GM03348 (cell line): ENCODE measurements around the gene SLC37A3.
"Not testable (repeated sequence)": the region's sequence is repeated elsewhere in the genome, so short reads cannot be mapped to it uniquely, and the experiment has no call there.

Experiments used
- DNase-seq: peaks from one replicate; pipeline ENCODE4 v3.0.0; 2012; ENCODE audit warnings: low spot score

Gene SLC37A3, protein sequence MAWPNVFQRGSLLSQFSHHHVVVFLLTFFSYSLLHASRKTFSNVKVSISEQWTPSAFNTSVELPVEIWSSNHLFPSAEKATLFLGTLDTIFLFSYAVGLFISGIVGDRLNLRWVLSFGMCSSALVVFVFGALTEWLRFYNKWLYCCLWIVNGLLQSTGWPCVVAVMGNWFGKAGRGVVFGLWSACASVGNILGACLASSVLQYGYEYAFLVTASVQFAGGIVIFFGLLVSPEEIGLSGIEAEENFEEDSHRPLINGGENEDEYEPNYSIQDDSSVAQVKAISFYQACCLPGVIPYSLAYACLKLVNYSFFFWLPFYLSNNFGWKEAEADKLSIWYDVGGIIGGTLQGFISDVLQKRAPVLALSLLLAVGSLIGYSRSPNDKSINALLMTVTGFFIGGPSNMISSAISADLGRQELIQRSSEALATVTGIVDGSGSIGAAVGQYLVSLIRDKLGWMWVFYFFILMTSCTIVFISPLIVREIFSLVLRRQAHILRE

DNA sequence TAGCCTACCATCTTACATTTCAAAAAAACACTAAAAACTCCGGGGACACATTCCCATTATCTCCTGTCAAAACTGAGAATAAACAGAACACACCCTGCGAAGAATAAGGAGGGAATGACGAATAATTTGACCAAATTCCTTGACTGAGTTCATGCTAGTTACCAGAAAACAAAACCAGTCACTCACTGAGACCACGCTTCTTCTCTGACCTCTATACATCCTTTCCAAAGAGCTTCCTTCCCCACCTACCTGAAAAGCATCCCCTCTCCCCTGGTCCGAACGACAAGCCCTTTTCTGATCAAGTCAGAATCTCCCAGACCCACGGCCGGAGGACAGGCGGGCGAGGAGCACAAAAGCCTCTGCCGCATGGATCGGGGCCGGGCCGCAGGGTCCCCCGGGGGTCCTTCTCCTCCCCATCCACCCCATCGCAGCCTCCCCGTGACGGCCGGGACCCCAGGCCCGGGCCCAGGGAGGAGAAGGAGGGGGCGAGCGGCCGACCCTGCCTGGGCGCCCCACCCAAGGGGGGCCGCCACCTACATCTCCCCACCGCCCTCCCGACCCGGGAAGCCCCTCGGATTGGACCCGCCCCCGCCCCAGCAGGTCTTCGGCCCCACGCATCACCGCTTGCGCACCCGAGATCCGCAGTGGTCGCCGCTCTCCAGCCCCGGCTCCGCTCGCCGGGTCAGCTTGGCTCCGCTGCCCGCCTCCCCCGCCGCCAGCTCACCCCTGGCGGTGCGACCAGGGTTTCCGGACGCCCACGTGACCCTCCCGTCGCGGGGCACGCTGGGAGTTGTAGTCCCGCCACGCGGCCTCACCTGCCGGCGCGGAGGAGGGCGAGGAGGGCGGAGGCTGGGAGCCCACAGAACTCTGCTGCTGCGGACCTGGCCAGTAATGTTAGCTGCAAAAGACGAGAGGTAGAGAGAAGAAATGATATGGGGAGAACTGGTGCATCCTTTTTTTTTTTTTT is at the start of gene SLC37A3:
Gene SLC37A3 (minus strand): TSS at position 747 of the 967 bp plus-strand sequence. CDS start 16,004 bp downstream, outside the sequence.
- peak; percentile 96 for DNase-seq

DNA sequence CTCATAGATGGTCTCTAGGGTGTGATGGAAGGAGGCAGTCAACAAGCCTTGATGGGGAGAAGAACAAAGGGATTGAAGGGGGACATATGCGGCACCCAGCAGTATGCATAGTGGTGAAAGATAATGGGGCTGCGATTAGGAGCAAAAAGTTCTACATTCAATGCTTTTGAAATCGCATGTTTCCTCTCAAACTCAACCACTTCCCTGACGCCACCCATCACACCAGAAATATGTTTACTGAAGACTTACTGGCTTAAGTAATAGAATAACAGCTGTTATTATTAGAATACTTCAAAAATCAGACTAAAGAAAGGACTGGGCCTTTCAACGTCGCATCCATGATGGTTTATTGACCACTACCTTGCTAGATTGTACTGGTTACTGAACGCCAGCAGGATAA is 49.5 kb upstream of the SLC37A3 start:
- no peak for DNase-seq

DNA sequence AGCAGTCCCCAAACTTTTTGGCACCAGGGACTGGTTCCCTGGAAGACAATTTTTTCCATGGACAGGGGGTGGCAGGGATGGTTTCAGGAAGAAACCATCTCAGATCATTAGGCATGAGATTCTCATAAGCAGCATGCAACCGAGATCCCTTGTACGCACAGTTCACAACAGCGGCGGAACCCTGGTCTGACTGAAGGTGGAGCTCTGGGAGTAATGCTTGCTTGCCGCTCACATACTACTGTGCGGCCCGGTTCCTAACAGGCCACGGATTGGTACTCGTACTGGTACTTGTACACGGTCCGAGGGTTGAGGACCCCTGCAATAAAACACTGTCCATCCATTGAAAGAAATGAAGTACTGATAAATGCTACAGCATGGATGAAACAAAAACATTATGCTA is 48.1 kb upstream of the SLC37A3 start:
- DNase-seq: no peak

DNA sequence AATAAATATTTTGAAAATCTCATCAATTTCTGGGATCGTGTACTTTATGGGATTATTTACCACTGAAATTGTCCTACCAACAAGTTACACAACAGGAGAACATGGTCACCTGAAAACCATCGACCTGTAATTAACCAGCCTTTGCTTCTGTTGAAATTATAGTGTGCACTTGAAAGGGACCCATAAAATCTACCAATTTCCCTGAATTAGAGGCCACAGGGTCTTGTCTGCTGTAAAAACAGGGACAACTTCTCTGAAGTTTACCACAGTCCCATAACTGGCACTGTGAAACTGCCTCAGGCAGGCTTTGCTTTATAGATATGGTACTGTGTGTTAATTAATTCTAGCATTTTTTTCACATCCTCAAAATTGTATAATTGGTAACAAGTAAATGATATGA is 43.2 kb upstream of the SLC37A3 start:
- DNase-seq: no peak

DNA sequence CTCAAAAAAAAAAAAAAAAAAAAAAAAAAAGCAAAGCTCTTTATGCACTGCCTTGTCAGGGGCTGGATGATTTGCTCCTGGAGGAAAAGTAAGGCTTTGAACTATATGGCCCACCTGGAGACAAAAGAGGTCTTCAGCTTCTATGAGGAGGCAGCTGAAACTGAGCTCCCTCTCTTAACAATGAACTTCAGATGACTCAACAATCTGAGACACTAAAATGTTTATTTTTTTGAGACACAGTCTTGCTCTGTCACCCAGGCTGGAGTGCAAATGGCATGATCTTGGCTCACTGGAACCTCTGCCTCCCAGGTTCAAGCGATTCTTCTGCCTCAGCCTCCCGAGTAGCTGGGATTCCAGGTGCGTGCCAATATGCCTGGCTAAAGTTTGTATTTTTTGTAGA is 42.3 kb upstream of the SLC37A3 start:
- no peak for DNase-seq

DNA sequence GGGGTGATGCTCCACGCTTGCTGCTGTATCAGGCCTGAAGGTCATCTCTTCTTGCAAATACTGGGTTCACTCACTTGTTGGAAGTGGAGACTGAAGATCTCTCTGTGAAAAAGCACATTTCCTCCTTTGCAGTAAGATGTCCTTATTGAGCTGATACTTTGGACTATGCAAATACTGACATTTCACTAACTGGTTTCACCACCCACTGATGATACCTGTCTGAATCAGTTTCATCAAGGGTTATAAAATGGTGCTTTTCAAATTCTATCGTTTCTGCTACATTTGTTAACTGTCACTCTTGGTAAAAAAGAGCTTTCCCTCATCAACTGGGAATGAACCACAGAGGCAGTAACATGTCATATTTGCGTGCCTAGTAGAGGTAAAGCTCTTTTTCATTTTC is 41.0 kb upstream of the SLC37A3 start:
- no peak for DNase-seq

DNA sequence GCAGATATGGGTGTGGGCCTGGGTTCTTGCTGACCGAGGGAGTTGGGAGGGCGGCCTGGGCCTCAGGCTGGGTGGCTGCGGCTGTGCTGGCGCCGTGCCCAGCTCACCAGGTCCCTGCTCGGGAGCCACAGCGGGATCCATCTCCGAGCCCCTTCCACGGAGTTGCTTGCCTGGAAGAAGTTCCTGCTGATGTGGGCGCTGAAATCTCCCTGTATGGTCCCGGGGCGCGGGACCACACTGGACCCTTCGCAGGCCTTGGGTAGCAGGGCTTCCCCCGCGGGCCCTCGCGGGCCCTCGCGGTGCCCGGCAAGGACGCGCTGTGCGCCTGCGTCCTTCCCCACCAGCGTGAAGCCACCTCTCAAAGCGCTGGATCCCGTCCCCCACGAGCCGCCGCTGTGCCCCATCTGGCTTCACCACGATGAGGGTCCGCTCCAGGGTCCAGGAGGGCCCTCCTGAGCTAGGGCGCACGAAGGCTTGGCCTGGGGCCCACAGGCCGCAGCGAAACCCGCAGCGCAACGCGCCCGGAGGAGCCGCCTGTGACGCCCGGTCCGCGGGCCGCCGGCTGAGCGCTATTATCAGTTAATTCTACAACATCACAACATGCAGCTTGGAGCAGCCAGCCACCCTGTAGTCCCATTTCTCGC is 37.0 kb upstream of the SLC37A3 start:
- peak; percentile 51 for DNase-seq

DNA sequence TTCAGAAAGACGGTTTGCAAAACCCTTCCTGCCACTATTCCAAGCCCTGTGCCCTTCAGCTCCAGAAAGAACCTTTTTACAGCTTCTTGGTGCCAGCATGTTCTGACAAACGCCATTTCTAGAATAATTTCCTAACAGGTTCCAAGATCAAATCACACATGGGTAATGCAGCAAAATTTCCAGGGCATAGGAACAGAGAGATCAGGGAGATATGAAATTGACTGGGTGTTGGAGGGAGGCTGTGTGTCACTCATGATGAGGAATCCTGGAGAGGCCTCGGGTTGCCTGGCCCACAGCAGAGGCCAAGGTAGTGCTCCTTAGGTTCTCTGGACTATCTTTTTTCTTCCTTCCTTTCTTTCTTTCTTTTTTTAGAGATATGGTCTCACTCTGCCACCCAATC is 35.1 kb upstream of the SLC37A3 start:
- DNase-seq: no peak

DNA sequence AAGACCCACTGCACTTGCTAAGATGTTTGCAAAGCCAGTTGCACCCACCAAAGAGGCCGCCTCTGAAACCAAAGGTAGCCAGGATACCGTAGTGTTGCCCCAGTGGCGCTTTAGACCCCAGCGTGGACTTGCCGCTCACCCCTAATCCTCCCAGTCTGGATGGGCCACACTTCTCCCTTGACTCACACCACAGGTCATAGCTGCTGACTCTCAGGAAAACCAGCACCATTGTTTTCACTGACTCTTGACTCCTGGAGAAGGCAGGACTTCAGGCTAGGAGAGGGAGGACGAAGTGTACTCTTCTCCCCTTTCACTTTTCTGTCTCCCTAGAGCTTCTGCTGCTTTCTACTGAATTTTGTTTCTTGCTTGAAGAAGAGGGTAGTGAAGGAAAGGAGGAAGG is 27.8 kb upstream of the SLC37A3 start:
- no peak for DNase-seq

DNA sequence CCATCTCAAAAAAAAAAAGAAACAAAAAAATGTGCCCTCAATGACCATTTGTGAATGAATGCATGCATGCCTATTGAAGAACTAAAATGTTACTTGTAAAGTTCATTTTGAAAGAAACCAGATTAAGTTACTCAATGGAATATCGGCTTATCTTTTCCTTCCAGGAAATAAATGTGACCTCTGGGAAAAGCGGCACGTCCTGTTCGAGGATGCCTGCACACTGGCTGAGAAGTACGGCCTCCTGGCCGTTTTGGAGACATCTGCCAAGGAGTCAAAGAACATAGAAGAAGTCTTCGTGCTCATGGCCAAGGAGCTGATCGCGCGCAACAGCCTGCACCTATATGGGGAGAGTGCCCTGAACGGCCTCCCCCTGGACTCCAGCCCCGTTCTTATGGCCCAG is 27.4 kb upstream of the SLC37A3 start:
- no peak for DNase-seq

DNA sequence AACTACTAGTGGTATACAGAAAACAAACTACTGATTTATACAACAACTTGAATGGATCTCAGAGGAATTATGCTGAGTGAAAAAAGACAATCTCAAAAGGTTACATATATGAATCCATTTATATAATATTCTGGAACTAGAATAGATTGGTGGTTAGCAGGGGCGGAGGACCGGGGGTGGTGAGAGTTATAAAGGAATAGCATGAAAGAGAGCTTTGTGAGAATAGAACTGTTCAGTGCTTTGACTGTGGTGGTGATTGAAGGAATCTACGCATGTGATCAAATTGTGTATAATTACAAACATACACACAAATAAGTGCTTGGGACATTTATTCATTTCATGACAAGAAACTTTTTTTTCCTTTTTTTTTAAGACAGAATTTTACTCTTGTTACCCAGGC is 25.2 kb upstream of the SLC37A3 start:
- no peak for DNase-seq

DNA sequence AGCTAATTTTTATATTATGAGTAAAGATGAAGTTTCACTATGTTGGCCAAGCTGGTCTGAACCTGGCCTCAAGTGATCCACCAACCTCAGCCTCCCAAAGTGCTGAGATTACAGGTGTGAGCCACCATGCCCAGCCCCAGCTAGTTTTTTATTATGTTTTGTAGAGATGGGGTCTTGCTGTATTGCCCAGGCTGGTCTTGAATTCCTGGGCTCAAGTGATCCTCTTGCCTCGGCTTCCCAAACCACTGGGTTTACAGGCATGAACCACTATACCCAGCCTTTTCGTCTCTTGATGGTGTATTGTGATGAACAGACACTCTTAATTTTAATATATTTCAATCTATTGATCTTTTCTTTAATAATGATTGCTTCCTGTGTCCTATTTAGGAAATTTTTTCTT is 23.2 kb upstream of the SLC37A3 start:
- no peak for DNase-seq

DNA sequence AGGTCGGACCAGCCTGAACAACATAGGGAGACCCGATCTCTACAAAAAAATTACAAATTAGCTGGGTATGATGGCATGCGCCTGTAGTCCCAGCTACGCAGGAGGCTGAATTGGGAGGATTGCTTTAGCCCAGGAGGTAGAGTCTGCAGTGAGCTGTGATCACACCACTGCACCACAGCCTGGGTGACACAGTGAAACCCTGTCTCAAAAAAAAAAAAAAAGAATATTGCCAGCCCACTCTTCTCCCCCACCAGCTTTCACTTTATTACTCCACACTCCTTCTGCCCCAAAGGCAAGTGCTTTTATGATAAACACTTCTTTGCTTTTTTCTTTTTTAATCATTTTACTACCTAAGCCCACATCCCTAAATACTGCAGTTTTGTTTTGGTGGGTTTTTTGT is 20.3 kb upstream of the SLC37A3 start:
- DNase-seq: no peak

DNA sequence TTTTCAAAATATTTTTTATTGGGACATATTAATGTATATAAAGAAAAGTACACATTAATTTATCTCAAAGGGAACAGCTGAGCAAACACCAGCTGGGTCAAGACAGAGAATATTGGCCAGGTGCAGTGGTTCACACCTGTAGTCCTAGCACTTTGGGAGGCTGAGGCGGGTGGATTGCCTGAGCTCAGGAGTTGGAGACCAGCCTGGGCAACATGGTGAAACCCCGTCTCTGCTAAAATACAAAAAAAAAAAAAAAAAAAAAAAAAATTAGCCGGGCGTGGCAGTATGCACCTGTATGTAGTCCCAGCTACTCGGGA is 19.8 kb upstream of the SLC37A3 start:
- DNase-seq: not testable (repeated sequence)

DNA sequence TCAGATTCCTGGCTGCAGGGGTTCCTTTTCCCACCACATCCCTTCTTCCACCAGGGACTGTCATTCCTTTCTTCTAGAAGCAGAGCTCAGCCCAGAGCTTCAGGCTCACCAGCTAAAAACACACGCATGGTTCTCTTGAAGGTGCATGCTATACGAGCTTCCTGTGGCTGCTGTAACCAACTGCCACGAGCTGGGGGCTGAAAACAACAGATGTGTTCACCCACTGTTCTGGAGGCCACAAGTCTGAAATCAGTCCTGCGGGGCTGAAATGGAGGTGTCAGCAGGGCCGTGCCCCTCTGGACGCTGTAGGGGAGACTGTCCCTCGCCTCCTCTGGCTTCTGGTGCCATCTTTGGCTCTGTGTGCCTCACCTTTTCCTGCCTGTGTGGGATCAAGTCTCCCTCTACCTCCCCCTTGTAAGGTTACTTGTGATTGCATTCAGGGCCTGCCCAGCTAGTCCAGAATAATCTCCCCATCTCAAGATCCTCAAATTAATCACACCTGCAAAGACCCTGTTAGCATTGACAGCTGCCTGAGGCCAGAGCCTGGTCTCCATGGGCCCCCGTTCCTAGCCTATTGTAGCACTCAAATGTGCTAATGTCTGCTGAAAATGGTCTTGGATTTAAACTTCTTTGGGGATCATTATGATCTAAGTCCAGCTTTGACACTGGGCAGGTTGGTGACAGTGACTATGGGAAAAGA is 19.3 kb upstream of the SLC37A3 start:
- DNase-seq: no peak

DNA sequence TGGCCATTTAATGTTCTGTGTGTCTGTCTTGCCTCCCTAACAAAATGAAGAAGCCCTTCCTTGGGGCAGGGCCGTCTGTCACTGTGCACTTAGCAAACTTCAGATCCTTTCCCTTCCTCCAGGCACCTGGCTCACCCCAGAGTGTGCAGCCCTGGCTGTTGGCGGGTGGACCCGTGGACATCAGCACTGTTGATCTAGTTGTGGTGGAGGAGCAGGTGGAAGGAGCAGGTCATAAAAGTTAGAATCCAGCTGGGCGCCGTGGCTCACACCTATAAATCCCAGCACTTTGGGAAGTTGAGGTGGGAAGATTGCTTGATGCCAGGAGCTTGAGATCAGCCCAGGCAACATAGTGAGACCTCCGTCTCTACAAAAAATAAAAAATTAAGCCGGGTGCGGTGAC is 18.2 kb upstream of the SLC37A3 start:
- DNase-seq: no peak

DNA sequence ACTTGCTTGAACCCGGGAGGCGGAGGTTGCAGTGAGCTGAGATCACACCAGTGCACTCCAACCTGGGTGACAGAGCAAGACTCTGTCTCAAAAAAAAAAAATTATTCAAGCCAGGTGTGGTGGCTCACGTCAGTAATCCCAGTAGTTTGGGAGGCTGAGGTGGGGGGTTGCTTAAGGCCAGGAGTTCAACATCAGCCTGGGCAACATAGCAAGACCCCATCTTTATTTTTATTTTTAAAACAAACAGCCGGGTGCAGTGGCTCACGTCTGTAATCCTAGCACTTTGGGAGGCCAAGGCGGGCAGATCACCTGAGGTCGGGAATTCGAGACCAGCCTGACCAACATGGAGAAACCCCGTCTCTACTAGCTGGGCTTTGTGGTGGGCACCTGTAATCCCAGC is 17.5 kb upstream of the SLC37A3 start:
- DNase-seq: not testable (repeated sequence)

DNA sequence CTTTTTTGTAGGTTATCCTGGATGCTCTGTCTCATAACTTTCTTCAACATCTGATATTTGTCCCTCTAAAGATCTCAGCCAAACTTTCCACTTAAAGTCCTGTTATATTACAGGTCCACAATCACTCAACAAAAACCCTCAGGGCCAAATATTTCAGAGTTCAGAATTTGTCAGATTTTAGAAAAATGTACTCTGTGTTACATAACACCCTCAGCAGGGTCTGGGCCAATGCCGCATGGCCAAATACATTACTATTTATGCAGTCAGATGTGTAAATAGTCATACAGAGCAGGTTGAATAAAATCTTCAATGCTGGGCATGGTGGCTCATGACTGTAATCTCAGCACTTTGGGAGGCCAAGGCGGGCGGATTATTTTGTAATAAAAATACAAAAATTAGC is 17.0 kb upstream of the SLC37A3 start:
- no peak for DNase-seq

DNA sequence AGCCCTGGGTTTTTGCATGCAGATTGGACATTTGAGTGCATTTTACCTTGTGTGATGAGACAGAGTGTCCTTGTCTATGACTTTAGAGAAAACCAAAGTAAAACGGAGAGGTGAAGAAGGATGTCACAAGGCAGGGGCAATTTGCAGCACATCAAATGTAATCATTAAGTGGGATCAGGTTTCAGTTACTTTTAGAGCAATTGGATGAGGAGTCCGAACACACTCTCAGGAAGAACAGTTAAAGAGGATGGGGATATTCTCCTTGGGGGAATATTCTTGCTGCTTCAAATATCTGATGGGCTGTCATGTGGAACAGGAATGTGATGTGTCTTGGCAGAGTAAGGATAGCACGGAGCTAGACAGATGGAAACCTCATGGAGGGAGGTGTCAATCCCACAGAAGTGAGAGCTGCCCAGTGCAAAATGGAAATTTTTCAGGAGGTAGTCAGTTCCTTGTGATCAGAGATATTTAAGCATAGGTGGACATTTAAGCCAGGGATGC is 6.3 kb upstream of the SLC37A3 start:
- no peak for DNase-seq

DNA sequence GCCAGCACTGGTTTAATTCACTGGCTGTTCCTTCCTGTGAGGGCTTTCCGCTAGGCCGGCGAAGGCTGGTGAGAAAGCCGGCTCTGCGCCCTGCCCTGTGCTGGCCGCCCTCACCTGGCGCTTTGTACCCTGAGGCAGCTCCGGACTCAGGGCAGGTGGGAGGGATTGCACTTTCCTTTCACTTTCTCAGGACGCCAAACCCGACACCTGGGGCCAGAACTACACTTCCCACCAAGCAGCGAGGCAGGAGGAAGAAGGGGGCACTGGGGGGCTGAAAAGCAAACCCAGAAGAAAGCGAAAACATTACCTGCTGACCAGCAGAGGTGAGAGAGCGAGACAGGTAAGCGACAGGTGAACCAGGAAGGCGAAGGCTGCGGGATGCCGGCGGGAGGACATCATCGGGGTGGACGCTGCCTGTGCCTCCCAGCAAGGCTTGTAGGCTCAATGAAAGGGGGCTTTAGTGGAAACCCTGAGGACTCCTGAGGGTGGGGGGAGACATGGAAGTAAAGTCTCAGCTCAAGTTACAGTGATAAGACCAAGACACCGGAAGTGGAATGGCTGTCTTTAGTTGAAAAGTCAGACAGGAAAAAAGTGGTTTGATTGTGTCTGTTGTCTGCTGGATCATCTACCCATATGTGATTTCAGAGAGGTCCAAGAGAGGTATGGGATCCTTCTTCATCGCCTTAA is 5.7 kb upstream of the SLC37A3 start, which contains the start of gene RAB19:
Gene RAB19 (plus strand): TSS at position 181 of the 687 bp plus-strand sequence. CDS start 3,589 bp downstream, outside the sequence.
- DNase-seq: no peak
